SK-N-SH (cell line): ENCODE results near the gene LYRM7. TPM values are rescaled to one million over a fixed set of nuclear protein-coding genes. Genes with fewer than 3 reads are reported as not detected.

Source experiments
- CTCF ChIA-PET: fragments of 300-600, 350-600 bp; formaldehyde crosslinking; extraction: SDS; loops from one replicate; lab custom pipeline; 2021; lab: Yijun Ruan, JAX
- POLR2A ChIA-PET: fragments of 350-600 bp; sonication (Branson Sonifier 250); formaldehyde crosslinking; extraction: SDS; loops from one replicate; lab custom pipeline; 2020; ENCODE audit warnings: antibody characterized with exemption, inconsistent platforms; lab: Yijun Ruan, JAX
- DNase-seq: peaks from one replicate; pipeline ENCODE4 v3.0.0; 2012
- H2AFZ ChIP-seq: fragments of 200-600 bp; sonication (generic); 2 replicates; pipeline ENCODE4 v1.8.1; 2016; ENCODE audit warnings: antibody characterized with exemption, mild to moderate bottlenecking, low read depth
- H3F3A ChIP-seq: fragments of 200-600 bp; sonication (generic); replicated peaks from 2 replicates; pipeline ENCODE3; 2016; ENCODE audit warnings: antibody characterized with exemption, mild to moderate bottlenecking; ENCODE audit not compliant: insufficient read depth
- H3K27ac ChIP-seq, 2 experiments: fragments of 200-500 bp in 1 of 2; fragments of 200-600 bp in 1 of 2; sonication (Bioruptor generic) in 1 of 2; sonication (generic), shearing (Covaris generic) in 1 of 2; 2 replicates each; pipeline versions ENCODE4 v1.5.1 to v1.6.1; 2014 to 2016; ENCODE audit warnings: low read depth in 2 of 2, inconsistent platforms in 1 of 2, low read length in 1 of 2, mild to moderate bottlenecking in 1 of 2, mixed read lengths in 1 of 2
- H3K27me3 ChIP-seq: fragments of 200-600 bp; sonication (generic), shearing (Covaris generic); 2 replicates; pipeline ENCODE4 v1.6.1; 2016; ENCODE audit warnings: mixed run types; ENCODE audit not compliant: insufficient read depth
- H3K36me3 ChIP-seq, 2 experiments: fragments of 200-500 bp in 1 of 2; fragments of 200-600 bp in 1 of 2; sonication (Bioruptor generic) in 1 of 2; sonication (generic) in 1 of 2; replicated peaks in 1 of 2; 2 replicates each; pipeline versions ENCODE3 to v1.5.1; 2014 to 2016; ENCODE audit warnings: low read length in 1 of 2, mild to moderate bottlenecking in 1 of 2; ENCODE audit not compliant: insufficient read depth in 2 of 2, control insufficient read depth in 1 of 2
- H3K4me1 ChIP-seq, 2 experiments: fragments of 200-500 bp in 1 of 2; fragments of 200-600 bp in 1 of 2; sonication (Bioruptor generic) in 1 of 2; sonication (generic), shearing (Covaris generic) in 1 of 2; 2 replicates each; pipeline versions ENCODE4 v1.5.1 to v1.6.1; 2014 to 2016; ENCODE audit warnings: low read depth in 1 of 2, low read length in 1 of 2, mixed run types in 1 of 2; ENCODE audit not compliant: insufficient read depth in 2 of 2, control insufficient read depth in 1 of 2
- H3K4me2 ChIP-seq: fragments of 200-600 bp; sonication (generic), shearing (Covaris generic); 2 replicates; pipeline ENCODE4 v1.6.1; 2017; ENCODE audit warnings: mixed run types
- H3K4me3 ChIP-seq, 2 experiments: fragments of 200-500 bp in 1 of 2; fragments of 200-600 bp in 1 of 2; sonication (Bioruptor generic) in 1 of 2; sonication (generic), shearing (Covaris generic) in 1 of 2; 2 replicates each; pipeline versions ENCODE4 v1.5.1 to v1.8.1; 2014 to 2016; ENCODE audit warnings: low read depth in 2 of 2, inconsistent platforms in 1 of 2, low read length in 1 of 2, mild to moderate bottlenecking in 1 of 2, mixed read lengths in 1 of 2, moderate library complexity in 1 of 2
- H3K79me2 ChIP-seq: fragments of 200-600 bp; sonication (generic); 2 replicates; pipeline ENCODE4 v1.8.1; 2017; ENCODE audit warnings: mild to moderate bottlenecking; ENCODE audit not compliant: insufficient read depth
- H3K9ac ChIP-seq: fragments of 200-600 bp; sonication (generic); 2 replicates; pipeline ENCODE4 v1.6.1; 2017; ENCODE audit warnings: mixed run types
- H3K9me2 ChIP-seq: fragments of 200-600 bp; sonication (generic); 2 replicates; pipeline ENCODE4 v1.6.1; 2017; ENCODE audit warnings: mixed run types
- H3K9me3 ChIP-seq: fragments of 200-600 bp; sonication (generic); 2 replicates; pipeline ENCODE4 v1.6.1; 2017; ENCODE audit warnings: mixed run types, mild to moderate bottlenecking, moderate library complexity
- H4K20me1 ChIP-seq: fragments of 200-600 bp; sonication (generic); 2 replicates; pipeline ENCODE4 v1.6.1; 2017; ENCODE audit warnings: mild to moderate bottlenecking, mixed run types; ENCODE audit not compliant: insufficient read depth
- EZH2phosphoT487 ChIP-seq: fragments of 200-600 bp; sonication (generic); IDR thresholded peaks from 2 replicates; pipeline ENCODE4 v1.6.1; 2017; ENCODE audit warnings: low read depth, mixed run types, mild to moderate bottlenecking, antibody characterized with exemption, moderate library complexity, borderline replicate concordance
- FOSL2 ChIP-seq: IDR thresholded peaks from 2 replicates; pipeline ENCODE4 v1.4.0; 2012; ENCODE audit warnings: low read depth, mild to moderate bottlenecking, moderate library complexity, borderline replicate concordance
- FOXJ3 ChIP-seq: sonication (generic); formaldehyde crosslinking; IDR thresholded peaks from 2 replicates; pipeline ENCODE4 v1.5.1; 2020; ENCODE audit warnings: mild to moderate bottlenecking, missing genetic modification reagents
- FOXM1 ChIP-seq: IDR thresholded peaks from 2 replicates; pipeline ENCODE4 v1.4.0; 2012; ENCODE audit warnings: low read depth, mild to moderate bottlenecking
- GABPA ChIP-seq: IDR thresholded peaks from 2 replicates; pipeline ENCODE4 v1.4.0; 2012; ENCODE audit warnings: low read depth, mild to moderate bottlenecking
- JUND ChIP-seq: IDR thresholded peaks from 2 replicates; pipeline ENCODE4 v1.4.0; 2012
- MXI1 ChIP-seq: IDR thresholded peaks from 2 replicates; pipeline ENCODE4 v1.6.1; 2012; ENCODE audit warnings: mild to moderate bottlenecking, low read depth, low read length, improper control_type of control experiment
- NRF1 ChIP-seq: IDR thresholded peaks from 2 replicates; pipeline ENCODE4 v1.6.1; 2012; ENCODE audit warnings: low read depth, mild to moderate bottlenecking, low read length
- RAD21 ChIP-seq: IDR thresholded peaks from 2 replicates; pipeline ENCODE4 v1.6.1; 2012; ENCODE audit warnings: mild to moderate bottlenecking, low read length
- SIN3A ChIP-seq: IDR thresholded peaks from 2 replicates; pipeline ENCODE4 v1.6.1; 2012; ENCODE audit warnings: low read depth, mild to moderate bottlenecking, low read length, moderate library complexity, borderline replicate concordance
- TAF1 ChIP-seq: IDR thresholded peaks from 2 replicates; pipeline ENCODE4 v1.6.1; 2012; ENCODE audit warnings: low read depth, mild to moderate bottlenecking, low read length, moderate library complexity, borderline replicate concordance
- YY1 ChIP-seq: IDR thresholded peaks from 2 replicates; pipeline ENCODE4 v1.4.0; 2012; ENCODE audit warnings: low read depth, mild to moderate bottlenecking
- whole genome bisulfite sequencing: methylation state at CpG from one replicate; pipeline ENCODE4 v1.1.6; 2017; ENCODE audit warnings: low lambda C conversion rate; 5-methylcytosine and 5-hydroxymethylcytosine counted together
- polyA plus RNA-seq, 3 experiments: library from polyadenylated mRNA; depleted of rRNA; stranded (reverse); fragments of >200 nt; gene quantifications; 2 replicates each; pipeline ENCODE4 v1.2.3, GENCODE V29; 2012
- TF ChIP-seq, protein P1 (sequence below): IDR thresholded peaks from 2 replicates; pipeline ENCODE4 v1.6.1; 2012; ENCODE audit warnings: mild to moderate bottlenecking, low read depth, low read length, moderate library complexity
- TF ChIP-seq, protein P2 (sequence below): fragments of 150-350 bp; IDR thresholded peaks from 2 replicates; pipeline ENCODE4 v1.6.1; 2016; ENCODE audit warnings: mild to moderate bottlenecking, low read depth, low read length
- TF ChIP-seq, protein P3 (sequence below): IDR thresholded peaks from 2 replicates; pipeline ENCODE4 v1.4.0; 2012; ENCODE audit warnings: low read depth
- TF ChIP-seq, protein P4 (sequence below): IDR thresholded peaks from 2 replicates; pipeline ENCODE4 v1.4.0; 2012; ENCODE audit warnings: low read depth, borderline replicate concordance
- TF ChIP-seq, protein P5 (sequence below): fragments of 150-350 bp; IDR thresholded peaks from 2 replicates; pipeline ENCODE4 v1.6.1; 2017; ENCODE audit warnings: antibody characterized with exemption, low read length, low read depth, borderline replicate concordance
- TF ChIP-seq, protein P6 (sequence below): IDR thresholded peaks from 2 replicates; pipeline ENCODE4; 2012

LYRM7 gene
- polyA plus RNA-seq, 1 of the 3 experiments (the other 2 are of a cell fraction) = 1.4 TPM

DNA sequence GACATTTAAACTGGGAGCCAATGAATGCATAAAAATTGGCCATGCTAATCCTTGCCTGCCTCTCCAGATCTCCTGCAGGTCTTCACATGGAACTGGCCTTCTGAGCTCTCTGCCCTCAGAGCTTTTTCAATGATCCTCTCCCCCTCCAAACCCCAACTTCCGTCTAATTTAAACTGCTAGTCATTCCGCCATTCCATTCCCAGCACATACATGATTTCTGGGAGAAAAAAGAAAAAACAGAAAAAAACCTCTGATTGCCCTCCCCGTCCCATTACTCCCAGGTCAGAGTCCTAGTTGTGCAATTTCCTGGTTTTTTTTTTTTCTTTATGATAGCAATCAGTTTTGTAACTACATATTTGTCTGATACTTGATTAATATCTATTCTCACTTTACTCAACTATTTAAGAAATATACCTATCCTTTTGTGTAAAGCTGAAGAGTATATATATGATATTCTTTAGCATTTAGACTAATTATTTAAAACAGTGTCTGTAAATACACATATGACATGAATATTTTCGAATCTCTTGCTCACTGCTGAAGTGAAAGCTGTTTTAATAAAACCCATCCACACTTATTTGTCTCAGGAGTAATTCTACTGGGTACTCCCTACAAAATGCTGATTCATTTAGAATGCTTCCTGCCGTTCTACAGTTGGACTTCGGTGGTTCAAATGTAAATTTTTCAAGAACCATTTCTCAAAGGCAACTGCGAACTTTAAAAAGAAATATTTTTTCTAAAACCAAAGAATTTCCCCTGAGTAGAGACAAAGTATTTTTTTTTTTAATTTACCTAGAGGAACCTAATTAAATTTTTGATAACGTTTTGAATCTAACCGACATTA is 7.2 kb upstream of the LYRM7 start:
- Histone ChIP-seq H4K20me1 (peaks cover 3% of the 10 kb centered on the region; the same call in 1 of the 2 replicates), H3K4me1 (peaks cover 0 to 7% of the 10 kb centered on the region in 2 experiments; a peak in 1 of 4 replicates), H3K4me2 (peak overlapping the region; percentile 95), H3K27me3 (no peaks in the 10 kb centered on the region), H3K4me3 (peak overlapping the region; percentile 92 to 98), H3K36me3 (peaks cover 38 to 42% of the 10 kb centered on the region in 2 experiments), H3F3A (peaks cover 12% of the 10 kb centered on the region), H3K9me2 (no peaks in the 10 kb centered on the region), H3K9me3 (no peaks in the 10 kb centered on the region), H2AFZ (peak overlapping the region; percentile 87), H3K79me2 (peaks cover 60% of the 10 kb centered on the region), H3K9ac (peak overlapping the region; percentile 96), H3K27ac (peak overlapping the region; percentile 90 to 94)
- TF ChIP-seq FOXM1 (no peak), FOSL2 (no peak), MXI1 (no peak), SIN3A (no peak), YY1 (no peak), RAD21 (no peak), FOXJ3 (CRISPR knock-in tag) (no peak), NRF1 (no peak), EZH2phosphoT487 (no peak), TAF1 (no peak), GABPA (no peak), JUND (no peak)
- TF ChIP-seq, protein P1, sequence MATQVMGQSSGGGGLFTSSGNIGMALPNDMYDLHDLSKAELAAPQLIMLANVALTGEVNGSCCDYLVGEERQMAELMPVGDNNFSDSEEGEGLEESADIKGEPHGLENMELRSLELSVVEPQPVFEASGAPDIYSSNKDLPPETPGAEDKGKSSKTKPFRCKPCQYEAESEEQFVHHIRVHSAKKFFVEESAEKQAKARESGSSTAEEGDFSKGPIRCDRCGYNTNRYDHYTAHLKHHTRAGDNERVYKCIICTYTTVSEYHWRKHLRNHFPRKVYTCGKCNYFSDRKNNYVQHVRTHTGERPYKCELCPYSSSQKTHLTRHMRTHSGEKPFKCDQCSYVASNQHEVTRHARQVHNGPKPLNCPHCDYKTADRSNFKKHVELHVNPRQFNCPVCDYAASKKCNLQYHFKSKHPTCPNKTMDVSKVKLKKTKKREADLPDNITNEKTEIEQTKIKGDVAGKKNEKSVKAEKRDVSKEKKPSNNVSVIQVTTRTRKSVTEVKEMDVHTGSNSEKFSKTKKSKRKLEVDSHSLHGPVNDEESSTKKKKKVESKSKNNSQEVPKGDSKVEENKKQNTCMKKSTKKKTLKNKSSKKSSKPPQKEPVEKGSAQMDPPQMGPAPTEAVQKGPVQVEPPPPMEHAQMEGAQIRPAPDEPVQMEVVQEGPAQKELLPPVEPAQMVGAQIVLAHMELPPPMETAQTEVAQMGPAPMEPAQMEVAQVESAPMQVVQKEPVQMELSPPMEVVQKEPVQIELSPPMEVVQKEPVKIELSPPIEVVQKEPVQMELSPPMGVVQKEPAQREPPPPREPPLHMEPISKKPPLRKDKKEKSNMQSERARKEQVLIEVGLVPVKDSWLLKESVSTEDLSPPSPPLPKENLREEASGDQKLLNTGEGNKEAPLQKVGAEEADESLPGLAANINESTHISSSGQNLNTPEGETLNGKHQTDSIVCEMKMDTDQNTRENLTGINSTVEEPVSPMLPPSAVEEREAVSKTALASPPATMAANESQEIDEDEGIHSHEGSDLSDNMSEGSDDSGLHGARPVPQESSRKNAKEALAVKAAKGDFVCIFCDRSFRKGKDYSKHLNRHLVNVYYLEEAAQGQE = no peak
- TF ChIP-seq, protein P2, sequence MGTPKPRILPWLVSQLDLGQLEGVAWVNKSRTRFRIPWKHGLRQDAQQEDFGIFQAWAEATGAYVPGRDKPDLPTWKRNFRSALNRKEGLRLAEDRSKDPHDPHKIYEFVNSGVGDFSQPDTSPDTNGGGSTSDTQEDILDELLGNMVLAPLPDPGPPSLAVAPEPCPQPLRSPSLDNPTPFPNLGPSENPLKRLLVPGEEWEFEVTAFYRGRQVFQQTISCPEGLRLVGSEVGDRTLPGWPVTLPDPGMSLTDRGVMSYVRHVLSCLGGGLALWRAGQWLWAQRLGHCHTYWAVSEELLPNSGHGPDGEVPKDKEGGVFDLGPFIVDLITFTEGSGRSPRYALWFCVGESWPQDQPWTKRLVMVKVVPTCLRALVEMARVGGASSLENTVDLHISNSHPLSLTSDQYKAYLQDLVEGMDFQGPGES = no peak
- TF ChIP-seq, protein P3, sequence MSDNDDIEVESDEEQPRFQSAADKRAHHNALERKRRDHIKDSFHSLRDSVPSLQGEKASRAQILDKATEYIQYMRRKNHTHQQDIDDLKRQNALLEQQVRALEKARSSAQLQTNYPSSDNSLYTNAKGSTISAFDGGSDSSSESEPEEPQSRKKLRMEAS = no peak
- TF ChIP-seq, protein P4, sequence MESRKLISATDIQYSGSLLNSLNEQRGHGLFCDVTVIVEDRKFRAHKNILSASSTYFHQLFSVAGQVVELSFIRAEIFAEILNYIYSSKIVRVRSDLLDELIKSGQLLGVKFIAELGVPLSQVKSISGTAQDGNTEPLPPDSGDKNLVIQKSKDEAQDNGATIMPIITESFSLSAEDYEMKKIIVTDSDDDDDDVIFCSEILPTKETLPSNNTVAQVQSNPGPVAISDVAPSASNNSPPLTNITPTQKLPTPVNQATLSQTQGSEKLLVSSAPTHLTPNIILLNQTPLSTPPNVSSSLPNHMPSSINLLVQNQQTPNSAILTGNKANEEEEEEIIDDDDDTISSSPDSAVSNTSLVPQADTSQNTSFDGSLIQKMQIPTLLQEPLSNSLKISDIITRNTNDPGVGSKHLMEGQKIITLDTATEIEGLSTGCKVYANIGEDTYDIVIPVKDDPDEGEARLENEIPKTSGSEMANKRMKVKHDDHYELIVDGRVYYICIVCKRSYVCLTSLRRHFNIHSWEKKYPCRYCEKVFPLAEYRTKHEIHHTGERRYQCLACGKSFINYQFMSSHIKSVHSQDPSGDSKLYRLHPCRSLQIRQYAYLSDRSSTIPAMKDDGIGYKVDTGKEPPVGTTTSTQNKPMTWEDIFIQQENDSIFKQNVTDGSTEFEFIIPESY = no peak
- TF ChIP-seq, protein P5, sequence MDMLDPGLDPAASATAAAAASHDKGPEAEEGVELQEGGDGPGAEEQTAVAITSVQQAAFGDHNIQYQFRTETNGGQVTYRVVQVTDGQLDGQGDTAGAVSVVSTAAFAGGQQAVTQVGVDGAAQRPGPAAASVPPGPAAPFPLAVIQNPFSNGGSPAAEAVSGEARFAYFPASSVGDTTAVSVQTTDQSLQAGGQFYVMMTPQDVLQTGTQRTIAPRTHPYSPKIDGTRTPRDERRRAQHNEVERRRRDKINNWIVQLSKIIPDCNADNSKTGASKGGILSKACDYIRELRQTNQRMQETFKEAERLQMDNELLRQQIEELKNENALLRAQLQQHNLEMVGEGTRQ = no peak
- TF ChIP-seq, protein P6, sequence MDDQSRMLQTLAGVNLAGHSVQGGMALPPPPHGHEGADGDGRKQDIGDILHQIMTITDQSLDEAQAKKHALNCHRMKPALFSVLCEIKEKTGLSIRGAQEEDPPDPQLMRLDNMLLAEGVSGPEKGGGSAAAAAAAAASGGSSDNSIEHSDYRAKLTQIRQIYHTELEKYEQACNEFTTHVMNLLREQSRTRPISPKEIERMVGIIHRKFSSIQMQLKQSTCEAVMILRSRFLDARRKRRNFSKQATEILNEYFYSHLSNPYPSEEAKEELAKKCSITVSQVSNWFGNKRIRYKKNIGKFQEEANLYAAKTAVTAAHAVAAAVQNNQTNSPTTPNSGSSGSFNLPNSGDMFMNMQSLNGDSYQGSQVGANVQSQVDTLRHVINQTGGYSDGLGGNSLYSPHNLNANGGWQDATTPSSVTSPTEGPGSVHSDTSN = no peak
- ChIA-PET POLR2A (no interaction called here), CTCF (interaction anchor here (1.3 to 1.8 kb wide), 2 partner anchors 102 to 218 kb away, joined by 3 to 5 read pairs; no protein-coding TSS in a partner anchor)
- WGBS = 16% methylated on average over 9 of the region's 9 CpGs
- DNase-seq = no peak
